Activated CD4-positive, alpha-beta T cell treated with anti-CD3 and anti-CD28 coated beads, Interleukin-2, amount 50 U/mL, for 1 hour (primary cell): Measurements from ENCODE around the gene PTPRD.

Source experiments
- DNase-seq: peaks from one replicate; pipeline ENCODE4 v3.0.0-alpha.2; 2020

PTPRD gene

GRCh38 chr9:8845808-8846207, 1767.0 kb downstream of the PTPRD start:
- DNase-seq, result no peak

DNA sequence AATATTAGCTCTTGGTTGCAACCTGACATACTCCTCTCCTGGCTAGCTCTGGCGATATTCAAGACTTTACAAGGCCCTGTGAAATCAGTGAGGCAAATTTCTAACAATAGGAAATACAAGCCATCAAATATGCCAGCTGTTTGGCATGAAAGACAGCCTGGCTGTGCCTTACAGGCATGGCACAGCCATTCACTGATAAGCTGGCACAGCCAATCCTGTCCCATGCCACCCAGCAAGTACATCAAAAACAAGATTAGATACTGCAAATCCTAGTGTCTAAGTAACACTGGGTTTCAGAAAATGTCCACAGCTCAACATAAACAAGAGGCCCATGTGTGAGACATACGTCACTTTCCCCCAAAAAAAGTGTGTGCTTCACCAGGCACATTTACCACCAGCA, 1767.4 kb downstream of the PTPRD start:
- no peak for DNase-seq

GRCh38 chr9:8844549-8844948, 1768.3 kb downstream of the PTPRD start:
- no peak for DNase-seq

DNA sequence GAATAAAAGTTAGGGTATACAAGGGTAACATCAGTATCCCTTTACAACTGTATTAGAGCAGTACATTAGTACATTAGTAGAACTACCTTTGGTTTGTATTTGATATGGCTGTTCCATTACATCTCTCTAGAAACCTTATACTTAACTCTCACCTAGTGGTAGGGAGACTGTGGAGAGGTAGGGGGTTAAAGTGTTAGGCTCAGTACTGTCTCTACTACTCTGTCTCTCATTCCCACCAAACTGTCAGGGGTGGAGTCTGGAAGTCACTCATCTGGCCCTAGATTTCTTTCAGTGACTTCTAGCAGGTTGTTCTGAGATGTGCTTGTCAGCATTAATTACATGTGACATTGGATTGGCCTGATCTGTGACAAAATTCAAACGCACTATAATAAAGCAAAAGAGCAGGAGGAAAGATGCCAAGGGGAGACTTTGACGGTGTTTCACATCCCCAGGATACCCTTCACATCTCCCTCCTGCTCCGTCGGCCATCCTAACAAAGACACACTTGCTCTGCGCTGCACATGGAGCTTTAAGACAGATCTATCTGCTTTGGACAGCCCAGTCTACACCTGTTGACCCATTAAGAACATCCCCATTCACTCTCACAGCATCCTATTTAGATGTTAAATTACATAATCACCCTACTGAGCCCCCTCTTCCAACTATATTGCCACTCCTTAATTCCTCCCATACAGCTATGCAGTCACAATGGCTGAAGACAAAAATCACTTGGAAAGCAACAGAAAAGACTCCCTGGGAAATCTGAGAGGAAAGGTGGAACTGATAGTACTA, 1770.2 kb downstream of the PTPRD start:
- no peak for DNase-seq

DNA sequence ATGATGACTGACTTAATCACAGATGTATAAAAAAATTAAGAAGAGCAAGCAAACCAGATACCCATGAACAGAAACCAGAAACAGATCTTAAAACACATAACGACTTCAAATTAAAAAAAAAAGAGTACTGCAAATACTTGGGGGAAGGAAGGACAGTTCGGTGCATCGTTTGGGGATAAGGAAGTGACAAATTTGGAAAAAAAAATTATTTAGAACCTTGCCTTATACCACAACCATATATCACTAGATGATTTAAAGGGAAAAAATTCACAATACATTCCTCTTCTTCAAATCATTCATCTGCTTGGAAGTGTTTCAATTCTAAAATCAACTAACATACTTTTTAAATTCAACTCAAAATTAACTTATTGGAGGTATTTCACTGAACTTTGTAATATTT, 1774.7 kb downstream of the PTPRD start:
- DNase-seq, result no peak

DNA sequence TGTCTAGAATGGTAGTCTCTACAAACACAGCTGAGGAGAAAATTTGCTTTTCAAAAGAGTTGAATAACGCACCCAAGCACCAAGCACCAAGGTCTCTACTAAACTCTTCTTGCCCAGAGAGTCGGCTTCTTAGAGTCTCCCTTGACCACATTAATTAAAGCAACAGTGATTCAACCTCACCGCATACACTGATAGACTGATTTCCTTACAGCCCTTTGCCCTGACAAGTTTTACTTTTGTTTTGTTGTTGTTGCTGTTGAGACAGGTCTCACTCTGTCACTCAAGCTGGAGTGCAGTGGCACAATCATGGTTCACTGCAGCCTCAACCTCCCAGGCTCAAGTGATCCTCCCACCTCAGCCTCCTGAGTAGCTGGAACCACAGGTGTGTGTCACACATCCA, 1777.5 kb downstream of the PTPRD start:
- no peak for DNase-seq

DNA sequence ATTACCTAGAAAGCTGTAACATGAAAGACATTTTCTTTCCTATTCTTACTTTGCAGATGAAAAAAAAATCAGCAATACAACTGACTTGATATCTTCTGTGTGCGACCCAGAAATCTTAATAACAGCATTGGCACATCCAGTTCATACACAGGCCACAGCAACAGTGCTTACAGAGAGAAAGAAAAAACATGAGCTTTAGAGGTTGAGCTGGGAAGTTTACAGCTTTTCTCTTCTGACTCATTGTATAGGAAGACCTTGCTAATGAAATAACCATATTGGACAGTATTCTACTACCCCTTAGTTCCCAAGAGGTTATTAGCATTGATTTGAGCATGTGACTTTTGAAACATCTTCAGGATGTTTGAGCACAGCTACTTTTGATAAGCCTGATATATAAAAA, 1779.8 kb downstream of the PTPRD start:
- no peak for DNase-seq

GRCh38 chr9:8832386-8832785, 1780.4 kb downstream of the PTPRD start:
- DNase-seq, result no peak

DNA sequence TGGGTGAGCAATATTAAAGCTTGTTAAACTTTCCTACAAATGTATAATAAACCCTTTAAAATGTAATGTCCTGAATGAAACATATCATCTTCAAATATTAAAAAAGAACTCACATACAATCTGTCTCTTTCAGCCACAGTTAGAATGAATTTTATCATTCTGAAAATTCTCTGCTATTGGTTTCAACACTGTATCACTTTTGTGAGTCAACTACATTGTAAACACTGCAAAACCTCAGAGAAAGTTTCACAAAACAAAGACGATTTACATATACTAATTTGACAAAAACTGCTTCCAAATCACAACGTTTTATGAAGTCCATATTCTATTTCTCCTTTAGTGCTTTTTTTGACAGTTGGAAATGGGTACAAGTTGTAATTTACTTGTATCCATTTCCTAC, 1781.2 kb downstream of the PTPRD start:
- no peak for DNase-seq

GRCh38 chr9:8826281-8826680, 1786.5 kb downstream of the PTPRD start:
- no peak for DNase-seq

DNA sequence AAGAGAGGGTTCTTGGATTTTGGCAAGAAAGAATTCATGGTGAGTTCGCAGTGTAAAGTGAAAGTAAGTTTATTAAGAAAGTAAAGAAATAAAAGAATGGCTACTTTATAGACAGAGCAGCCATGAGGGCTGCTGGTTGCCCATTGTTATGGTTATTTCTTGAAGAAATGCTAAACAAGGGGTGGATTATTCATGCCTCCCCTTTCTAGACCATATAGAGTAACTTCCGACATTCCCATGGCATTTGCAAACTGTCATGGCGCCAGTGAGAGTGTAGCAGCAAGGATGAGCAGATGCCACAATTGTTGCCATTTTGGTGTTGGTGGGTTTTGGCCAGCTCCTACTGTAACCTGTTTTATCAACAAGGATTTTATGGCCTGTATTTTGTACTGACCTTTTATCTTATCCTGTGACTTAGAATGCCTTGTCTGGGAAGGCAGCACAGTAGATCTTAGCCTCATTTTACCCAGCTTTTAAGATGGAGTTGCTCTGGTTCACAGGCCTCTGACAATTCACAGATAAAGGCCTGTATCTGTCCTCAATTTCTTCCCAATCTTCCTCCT, 1787.1 kb downstream of the PTPRD start:
- no peak for DNase-seq

DNA sequence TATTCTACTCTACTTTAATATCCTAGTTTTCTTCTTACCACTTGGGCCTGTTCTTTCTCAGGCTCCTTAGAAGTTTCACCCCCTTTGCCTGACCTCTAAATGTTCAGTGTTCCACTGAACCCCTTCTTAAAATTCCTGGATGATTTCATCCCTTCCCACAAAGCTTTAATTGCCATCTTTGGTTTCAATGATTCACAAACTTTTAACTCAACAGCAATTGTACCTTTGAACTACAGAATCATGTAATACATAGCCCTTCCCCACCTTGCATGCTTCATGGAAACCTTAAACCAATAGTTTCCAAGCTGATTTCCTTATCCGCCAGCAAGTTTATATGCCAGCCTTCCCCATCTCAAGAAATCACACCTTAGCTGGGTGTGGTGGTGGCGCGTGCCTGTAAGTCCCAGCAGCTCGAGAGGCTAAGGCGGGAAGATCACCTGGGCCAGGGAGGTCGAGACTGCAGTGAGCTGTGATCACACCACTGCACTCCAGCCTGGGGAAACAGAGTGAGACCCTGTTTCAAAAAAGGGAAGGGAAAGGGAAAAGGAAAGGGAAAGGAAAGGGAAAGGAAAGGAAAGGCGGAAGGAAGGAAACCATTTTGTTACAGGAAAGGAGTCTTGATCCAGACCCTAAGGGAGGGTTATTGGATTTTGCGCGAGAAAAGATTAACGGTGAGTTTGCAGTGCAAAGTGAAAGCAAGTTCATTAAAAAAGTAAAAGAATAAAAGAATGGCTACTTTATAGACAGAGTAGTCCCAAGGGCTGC, 1789.5 kb downstream of the PTPRD start:
- DNase-seq, result no peak

DNA sequence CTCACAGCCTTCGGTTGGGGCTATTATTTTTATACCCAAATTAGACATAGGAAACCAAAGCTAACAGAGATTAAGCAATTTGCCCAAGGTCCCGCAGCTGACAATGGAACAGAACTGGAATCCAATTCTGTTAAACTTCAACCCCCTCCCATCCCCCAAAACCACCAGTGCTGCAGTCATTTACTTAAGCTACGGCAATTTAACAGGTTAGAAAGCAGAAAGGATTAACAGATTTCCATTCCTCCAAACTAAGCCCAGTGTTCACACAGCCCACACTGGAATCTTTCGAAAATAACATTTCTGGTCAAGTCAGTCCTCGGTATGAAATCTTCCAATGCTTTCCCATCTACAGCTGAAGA, 1790.2 kb downstream of the PTPRD start:
- DNase-seq, result no peak

DNA sequence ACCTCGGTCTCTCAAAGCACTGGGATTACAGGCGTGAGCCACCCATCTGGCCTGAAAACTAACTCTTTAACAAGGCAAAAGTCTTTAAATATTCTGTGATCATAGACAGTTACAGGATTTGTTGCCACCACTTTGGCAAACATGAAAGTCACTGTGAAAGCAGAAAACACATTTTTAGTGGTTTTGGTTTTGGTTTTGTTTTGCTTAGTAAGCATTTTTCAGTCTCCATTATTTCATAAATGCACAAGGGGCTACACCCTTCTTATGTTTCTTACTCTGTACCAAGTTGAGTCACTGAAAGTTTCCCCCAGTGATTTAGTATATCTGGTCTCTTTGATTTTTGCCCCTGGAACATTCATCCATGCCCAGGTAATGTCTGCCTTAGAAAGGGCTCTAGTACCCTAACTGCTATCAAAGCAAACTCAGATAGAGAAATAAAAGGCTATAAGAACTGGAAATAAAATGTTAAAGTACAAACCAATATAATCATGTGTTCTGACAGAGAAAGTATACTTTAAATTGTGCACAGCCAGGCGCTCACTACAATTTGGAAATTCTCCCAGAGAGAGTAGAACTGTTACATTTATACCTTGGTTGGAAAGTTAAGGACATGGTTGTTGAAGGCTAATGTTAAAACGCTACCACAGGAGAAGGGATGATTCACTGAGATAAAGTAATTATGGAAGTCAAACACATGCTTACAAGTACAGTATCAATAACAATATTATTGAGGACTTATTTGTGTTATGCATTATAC, 1790.7 kb downstream of the PTPRD start:
- no peak for DNase-seq

DNA sequence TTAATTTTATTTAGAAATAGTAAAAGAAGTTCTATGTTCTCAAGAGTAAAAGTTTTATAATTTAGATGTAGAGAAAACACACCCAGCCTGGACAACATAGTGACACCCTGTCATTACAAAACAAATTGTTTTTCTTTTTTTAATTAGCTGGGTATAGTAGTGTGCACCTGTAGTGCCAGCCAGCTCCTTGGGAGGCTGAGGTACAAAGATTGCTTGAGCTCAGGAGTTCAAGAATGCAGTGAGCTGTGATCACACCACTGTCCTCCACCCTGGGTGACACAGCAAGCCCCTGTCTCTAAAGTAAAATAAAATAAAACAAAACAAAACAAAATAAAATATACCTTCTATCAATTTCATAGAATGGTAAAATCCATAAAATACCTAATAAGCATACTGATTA, 1795.5 kb downstream of the PTPRD start:
- DNase-seq, result no peak

DNA sequence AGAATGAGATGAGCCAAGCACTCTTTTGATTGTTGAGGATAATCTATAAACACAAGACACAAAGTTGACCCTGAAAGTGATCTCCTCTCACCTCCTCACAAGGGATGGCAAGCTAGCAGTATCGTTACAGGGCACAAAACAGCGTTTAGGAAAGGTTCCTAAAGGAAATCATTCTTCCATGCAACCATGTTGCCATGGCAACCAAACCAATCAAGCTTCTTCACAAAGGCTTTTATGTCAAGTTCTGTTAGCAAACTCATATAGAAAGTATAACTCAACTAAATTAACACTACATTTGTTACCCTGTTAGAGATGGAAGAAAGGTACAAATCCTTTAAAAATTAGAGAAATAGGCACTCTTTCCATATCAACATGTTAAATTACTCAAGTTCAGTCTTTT, 1796.4 kb downstream of the PTPRD start:
- DNase-seq, result no peak

- no peak for DNase-seq
Observed at GRCh38 chr9:8815931-8816330, 1796.9 kb downstream of the PTPRD start.

DNA sequence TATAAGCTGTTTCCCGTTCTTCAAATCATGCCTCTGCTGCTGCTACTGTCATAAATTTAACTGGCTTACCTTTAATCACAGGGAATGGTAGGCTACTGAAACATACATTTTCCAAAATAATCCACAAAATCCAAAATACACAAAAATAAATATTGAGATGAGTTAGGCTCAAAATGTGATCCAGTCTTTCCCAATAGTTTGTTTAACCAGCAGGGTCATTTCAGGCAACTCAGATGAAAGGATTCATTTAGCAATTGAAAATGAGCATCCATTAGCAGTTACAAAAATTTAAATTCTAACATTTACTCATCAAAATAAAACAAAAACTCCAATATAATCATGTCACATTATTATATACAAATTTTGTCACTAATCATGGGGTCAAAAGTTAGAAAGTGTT, 1797.6 kb downstream of the PTPRD start:
- DNase-seq, result no peak

GRCh38 chr9:8812888-8813287, 1799.9 kb downstream of the PTPRD start:
- DNase-seq, result no peak

DNA sequence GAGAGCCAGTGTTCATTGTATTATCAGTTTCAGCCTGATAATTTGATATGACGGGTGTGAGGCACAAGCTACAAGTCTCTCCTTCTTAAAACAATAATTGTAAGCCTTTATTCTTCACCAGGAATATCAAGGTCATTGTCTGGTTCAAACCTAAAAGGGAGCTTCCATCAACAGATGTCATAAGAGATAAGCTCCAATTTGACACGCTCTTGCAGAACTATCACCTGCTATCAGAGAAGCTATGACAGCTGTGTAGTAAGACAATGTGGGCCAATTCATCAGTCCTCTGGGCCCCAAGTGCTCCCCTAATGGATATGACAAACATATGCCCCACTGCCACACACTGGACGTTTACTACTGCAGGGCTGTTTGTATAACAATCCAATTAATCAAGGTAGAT, 1803.1 kb downstream of the PTPRD start:
- DNase-seq, result no peak

GRCh38 chr9:8806150-8806549, 1806.7 kb downstream of the PTPRD start:
- no peak for DNase-seq

- DNase-seq, result no peak
Observed at GRCh38 chr9:8804613-8805012, 1808.2 kb downstream of the PTPRD start.

DNA sequence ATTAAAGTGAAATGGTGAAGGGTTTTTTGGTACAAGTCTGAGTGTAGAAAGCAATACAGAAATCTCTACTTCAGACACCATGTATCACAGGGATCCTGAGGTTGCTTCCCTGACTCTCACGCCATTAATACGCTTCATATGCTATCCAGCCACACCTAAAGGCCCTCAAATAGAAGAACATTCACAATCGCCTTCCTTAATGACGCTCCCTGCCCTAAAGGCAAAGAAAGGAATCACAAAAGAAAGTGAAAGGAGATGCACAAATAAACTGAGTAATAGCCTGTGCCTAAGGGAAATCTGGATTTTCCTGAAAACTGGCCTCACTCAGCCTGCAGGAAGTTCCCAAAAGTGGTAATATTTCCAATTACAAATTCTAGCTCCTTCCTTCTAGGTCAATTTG, 1810.6 kb downstream of the PTPRD start:
- DNase-seq, result no peak

DNA sequence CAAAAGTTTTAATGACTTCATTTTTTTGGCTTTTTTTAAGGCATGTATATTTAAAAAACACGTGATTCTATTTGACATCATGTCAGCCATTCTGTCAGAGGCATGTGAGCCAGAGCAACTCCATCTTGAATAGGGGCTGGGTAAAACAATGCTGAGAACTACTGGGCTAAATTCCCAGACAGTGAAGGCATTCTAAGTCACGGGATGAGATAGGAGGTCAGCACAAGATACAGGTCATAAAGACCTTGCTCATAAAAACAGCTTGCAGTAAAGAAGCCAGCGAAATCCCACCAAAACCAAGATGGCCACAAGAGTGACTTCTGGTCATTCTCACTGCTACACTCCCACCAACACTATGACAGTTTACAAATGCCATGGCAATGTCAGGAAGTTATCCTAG, 1812.6 kb downstream of the PTPRD start:
- no peak for DNase-seq
